HepG2 (cell line): ENCODE measurements around the gene PLPP3. TPM values are rescaled to one million over a fixed set of nuclear protein-coding genes. Genes with fewer than 3 reads are reported as not detected.

Experiments
- ATAC-seq: fragments of 200-7000 bp; cut with Tn5 transposase; 3 replicates; pipeline ENCODE4 v1.9.1; 2020; ENCODE audit warnings: mild to moderate bottlenecking, moderate library complexity
- BruUV-seq: library from RNA; stranded (reverse); fragments of 400-500 nt; replicated peaks from 2 replicates; lab custom pipeline; 2021; lab: Mats Ljungman, UMichigan
- CTCF ChIA-PET: fragments of 300-600 bp; formaldehyde crosslinking; extraction: SDS; loops from one replicate; lab custom pipeline; 2021; ENCODE audit warnings: low total read pairs, inconsistent platforms, low intra/inter-chr PET ratio; lab: Yijun Ruan, JAX
- POLR2A ChIA-PET: fragments of 350-600 bp; sonication (Branson Sonifier 250); formaldehyde crosslinking; loops from one replicate; lab custom pipeline; 2020; ENCODE audit warnings: antibody characterized with exemption, inconsistent platforms; lab: Yijun Ruan, JAX
- DNase-seq: peaks from one replicate; pipeline ENCODE4 v3.0.0-alpha.2; 2015; ENCODE audit warnings: low spot score
- FAIRE-seq: peaks from 3 replicates; lab custom pipeline; 2011; peaks lifted over from hg19 to GRCh38; lab: Jason Lieb, UNC
- H2AFZ ChIP-seq: one replicate; pipeline ENCODE4 v1.6.1; 2011; ENCODE audit warnings: low read length, inconsistent platforms
- H3K27ac ChIP-seq: fragments of 300-600 bp; 3 replicates; pipeline ENCODE4 v1.8.0; 2011; ENCODE audit warnings: mixed run types, mild to moderate bottlenecking, mixed read lengths, low read length, inconsistent platforms; ENCODE audit not compliant: insufficient read depth; ENCODE audit errors: extremely low read length
- H3K27me3 ChIP-seq, 2 experiments: fragments of 200-600 bp in 1 of 2; 2 replicates in 1 of 2; 3 replicates in 1 of 2; pipeline versions ENCODE4 v1.6.0 to v1.8.0; 2011; ENCODE audit warnings: low read length in 2 of 2, mild to moderate bottlenecking in 2 of 2, moderate library complexity in 2 of 2, inconsistent platforms in 1 of 2; ENCODE audit not compliant: insufficient read depth in 2 of 2, control insufficient read depth in 1 of 2
- H3K36me3 ChIP-seq, 2 experiments: fragments of 200-600 bp in 1 of 2; replicated peaks in 1 of 2; 2 replicates in 1 of 2; 3 replicates in 1 of 2; pipeline versions ENCODE4 v1.5.1 to v1.8.0; 2011; ENCODE audit warnings: low read length in 2 of 2, inconsistent platforms in 1 of 2; ENCODE audit not compliant: insufficient read depth in 2 of 2, control insufficient read depth in 1 of 2
- H3K4me1 ChIP-seq: 2 replicates; pipeline ENCODE4 v1.5.1; 2012; ENCODE audit warnings: low read length, inconsistent platforms; ENCODE audit not compliant: insufficient read depth
- H3K4me2 ChIP-seq: 2 replicates; pipeline ENCODE4 v1.6.0; 2011; ENCODE audit warnings: low read depth, low read length, inconsistent platforms
- H3K4me3 ChIP-seq, 3 experiments: fragments of 200-600 bp in 1 of 3; sonication (generic), shearing (Covaris generic) in 1 of 3; replicated peaks in 1 of 3; 2 replicates each; pipeline ENCODE4 v1.5.1; 2011 to 2016; ENCODE audit warnings: low read length in 3 of 3, inconsistent platforms in 2 of 3, low read depth in 2 of 3, mild to moderate bottlenecking in 2 of 3, control low read depth in 1 of 3, mixed read lengths in 1 of 3; ENCODE audit not compliant: insufficient read depth in 1 of 3
- H3K79me2 ChIP-seq: one replicate; pipeline ENCODE4 v1.6.1; 2011; ENCODE audit warnings: low read length, inconsistent platforms; ENCODE audit not compliant: insufficient read depth
- H3K9ac ChIP-seq: 2 replicates; pipeline ENCODE4 v1.6.0; 2011; ENCODE audit warnings: mild to moderate bottlenecking, low read depth, low read length, inconsistent platforms; ENCODE audit not compliant: insufficient read depth
- H3K9me3 ChIP-seq: 2 replicates; pipeline ENCODE4 v1.5.1; 2012; ENCODE audit warnings: mild to moderate bottlenecking, low read length
- H4K20me1 ChIP-seq: 2 replicates; pipeline ENCODE4 v1.6.0; 2011; ENCODE audit warnings: inconsistent platforms, mild to moderate bottlenecking, low read length, moderate library complexity; ENCODE audit not compliant: insufficient read depth
- ELF1 ChIP-seq: sonication (generic); formaldehyde crosslinking; IDR thresholded peaks from 2 replicates; pipeline ENCODE4 v1.4.0; 2020; ENCODE audit warnings: missing genetic modification reagents
- RARA ChIP-seq: IDR thresholded peaks from 2 replicates; pipeline ENCODE4 v1.6.1; 2016; ENCODE audit warnings: missing genetic modification reagents, missing compliant biosample characterization
- SAP130 ChIP-seq: IDR thresholded peaks from 2 replicates; pipeline ENCODE4 v1.6.1; 2016; ENCODE audit warnings: low read depth
- ZBTB21 ChIP-seq: sonication (generic); formaldehyde crosslinking; IDR thresholded peaks from 2 replicates; pipeline ENCODE4 v1.4.0; 2020; ENCODE audit warnings: missing genetic modification reagents
- whole genome bisulfite sequencing: methylation state at CpG from one replicate; pipeline ENCODE4 v1.1.6; 2017; ENCODE audit warnings: low lambda C conversion rate; 5-methylcytosine and 5-hydroxymethylcytosine counted together
- in situ Hi-C: cut with HindIII; loops from 2 replicates; pipeline ENCODE4 v1.10.0; 2017; ENCODE audit warnings: low pct_unique_long_range_greater_than_20kb; ENCODE audit not compliant: extremely low pct_ligation_motif_present
- intact Hi-C: fragments of 100-400 bp; cut with micrococcal nuclease; formaldehyde crosslinking; loops from one replicate; pipeline ENCODE4 v1.10.0; 2022; ENCODE audit not compliant: unreplicated experiment
- polyA plus RNA-seq, 8 experiments: library from polyadenylated mRNA; depleted of rRNA in 3 of 8; stranded (reverse) in 7 of 8; unstranded in 1 of 8; fragments of >200 nt; fragmentation: Illumina TruSeq in 4 of 8; extraction: Trizol in 4 of 8; gene quantifications; 2 replicates each; pipeline versions ENCODE4 v1.2.1 to v1.2.3, GENCODE V29; 2011 to 2016; ENCODE audit warnings: low read depth in 4 of 8, missing spikeins in 1 of 8, mixed read lengths in 1 of 8; ENCODE audit not compliant: insufficient read depth in 1 of 8
- total RNA-seq, 5 experiments: library from RNA; depleted of rRNA; stranded (reverse); fragments of >200 nt; fragmentation: Illumina TruSeq; extraction: Trizol; gene quantifications; 2 replicates each; pipeline ENCODE4 v1.2.3, GENCODE V29; 2016; ENCODE audit warnings: low read depth in 1 of 5
- TF ChIP-seq, protein P1 (sequence below): sonication (generic); formaldehyde crosslinking; conservative IDR thresholded peaks from 2 replicates; pipeline ENCODE4 v1.4.0; 2020; ENCODE audit warnings: mild to moderate bottlenecking, missing genetic modification reagents, moderate library complexity
- TF ChIP-seq, protein P2 (sequence below): IDR thresholded peaks from 2 replicates; pipeline ENCODE4 v1.6.1; 2016; ENCODE audit warnings: missing biosample characterization, missing genetic modification reagents, low read depth
- TF ChIP-seq, protein P3 (sequence below): sonication (generic); formaldehyde crosslinking; IDR thresholded peaks from 2 replicates; pipeline ENCODE4 v1.4.0; 2020; ENCODE audit warnings: missing genetic modification reagents, borderline replicate concordance

PLPP3 gene
- total and polyA plus RNA-seq, 2 of the 13 experiments (the other 11 are each of a cell fraction or from before 2014, with no cell fraction given): 49.7 to 65.8 TPM

DNA sequence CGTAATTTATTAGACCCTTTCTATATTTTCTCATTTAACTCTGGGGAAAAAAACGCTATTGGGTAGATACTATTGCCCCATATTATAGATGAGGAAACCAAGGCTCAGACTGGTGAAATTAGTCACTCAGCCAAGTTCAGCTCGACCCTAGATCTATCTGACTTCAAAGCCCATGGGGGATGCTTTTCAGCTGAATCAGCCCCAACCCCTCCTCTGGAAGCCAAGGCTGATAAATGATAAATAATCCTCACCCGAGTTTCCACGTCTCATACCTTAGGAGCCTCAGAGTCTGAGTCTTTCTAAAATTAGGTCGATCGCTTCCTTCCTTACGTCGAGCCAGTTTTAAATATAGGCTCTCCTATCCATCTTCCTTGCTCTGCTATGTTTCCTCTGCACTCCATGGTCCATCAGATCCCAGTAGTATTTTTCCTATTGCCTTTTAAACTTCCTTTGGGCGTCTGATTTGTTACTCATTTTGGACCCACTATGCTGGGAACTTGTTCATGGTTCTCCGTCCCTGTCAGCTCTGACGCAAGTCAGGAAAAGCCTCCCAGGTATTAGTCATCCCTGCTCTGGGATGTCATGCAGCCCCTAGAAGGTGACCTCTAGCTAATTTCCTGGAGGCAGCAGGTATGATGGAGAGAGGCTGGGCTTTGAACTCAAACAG lies 122.8 kb downstream of the PLPP3 start:
- intact Hi-C loops: no loop called here
- Histone ChIP-seq H3K79me2 (no peaks in the 10 kb centered on the region), H3K9ac (no peak overlapping the region; the same call in 1 of the 2 replicates), H3K9me3 (no peaks in the 10 kb centered on the region), H3K4me2 (no peak overlapping the region), H2AFZ (no peak overlapping the region), H3K4me3 (no peak overlapping the region), H4K20me1 (no peaks in the 10 kb centered on the region), H3K36me3 (no peaks in the 10 kb centered on the region), H3K4me1 (peaks cover 63% of the 10 kb centered on the region), H3K27me3 (no peaks in the 10 kb centered on the region), H3K27ac (no peak overlapping the region)
- WGBS: 63% methylated on average over 12 of the region's 12 CpGs
- BruUV-seq: no TSS peak
- FAIRE-seq (no peak), DNase-seq (peak; percentile 67), ATAC-seq (no peak)
- in situ Hi-C loops: no loop called here
- CTCF ChIA-PET: no interaction called here
- POLR2A ChIA-PET: interaction anchor here (0.6 to 2.3 kb wide), 7 partner anchors 12 to 120 kb away, joined by 3 to 6 read pairs (median 3); no protein-coding TSS in a partner anchor
- TF ChIP-seq, protein P1, sequence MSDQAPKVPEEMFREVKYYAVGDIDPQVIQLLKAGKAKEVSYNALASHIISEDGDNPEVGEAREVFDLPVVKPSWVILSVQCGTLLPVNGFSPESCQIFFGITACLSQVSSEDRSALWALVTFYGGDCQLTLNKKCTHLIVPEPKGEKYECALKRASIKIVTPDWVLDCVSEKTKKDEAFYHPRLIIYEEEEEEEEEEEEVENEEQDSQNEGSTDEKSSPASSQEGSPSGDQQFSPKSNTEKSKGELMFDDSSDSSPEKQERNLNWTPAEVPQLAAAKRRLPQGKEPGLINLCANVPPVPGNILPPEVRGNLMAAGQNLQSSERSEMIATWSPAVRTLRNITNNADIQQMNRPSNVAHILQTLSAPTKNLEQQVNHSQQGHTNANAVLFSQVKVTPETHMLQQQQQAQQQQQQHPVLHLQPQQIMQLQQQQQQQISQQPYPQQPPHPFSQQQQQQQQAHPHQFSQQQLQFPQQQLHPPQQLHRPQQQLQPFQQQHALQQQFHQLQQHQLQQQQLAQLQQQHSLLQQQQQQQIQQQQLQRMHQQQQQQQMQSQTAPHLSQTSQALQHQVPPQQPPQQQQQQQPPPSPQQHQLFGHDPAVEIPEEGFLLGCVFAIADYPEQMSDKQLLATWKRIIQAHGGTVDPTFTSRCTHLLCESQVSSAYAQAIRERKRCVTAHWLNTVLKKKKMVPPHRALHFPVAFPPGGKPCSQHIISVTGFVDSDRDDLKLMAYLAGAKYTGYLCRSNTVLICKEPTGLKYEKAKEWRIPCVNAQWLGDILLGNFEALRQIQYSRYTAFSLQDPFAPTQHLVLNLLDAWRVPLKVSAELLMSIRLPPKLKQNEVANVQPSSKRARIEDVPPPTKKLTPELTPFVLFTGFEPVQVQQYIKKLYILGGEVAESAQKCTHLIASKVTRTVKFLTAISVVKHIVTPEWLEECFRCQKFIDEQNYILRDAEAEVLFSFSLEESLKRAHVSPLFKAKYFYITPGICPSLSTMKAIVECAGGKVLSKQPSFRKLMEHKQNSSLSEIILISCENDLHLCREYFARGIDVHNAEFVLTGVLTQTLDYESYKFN: 0 out of 2 replicates have a peak, but pooled peaks have one; percentile 30
- TF ChIP-seq ZBTB21 (CRISPR knock-in tag): peak; percentile 41; the same call in 1 of the 2 replicates
- TF ChIP-seq, protein P2, sequence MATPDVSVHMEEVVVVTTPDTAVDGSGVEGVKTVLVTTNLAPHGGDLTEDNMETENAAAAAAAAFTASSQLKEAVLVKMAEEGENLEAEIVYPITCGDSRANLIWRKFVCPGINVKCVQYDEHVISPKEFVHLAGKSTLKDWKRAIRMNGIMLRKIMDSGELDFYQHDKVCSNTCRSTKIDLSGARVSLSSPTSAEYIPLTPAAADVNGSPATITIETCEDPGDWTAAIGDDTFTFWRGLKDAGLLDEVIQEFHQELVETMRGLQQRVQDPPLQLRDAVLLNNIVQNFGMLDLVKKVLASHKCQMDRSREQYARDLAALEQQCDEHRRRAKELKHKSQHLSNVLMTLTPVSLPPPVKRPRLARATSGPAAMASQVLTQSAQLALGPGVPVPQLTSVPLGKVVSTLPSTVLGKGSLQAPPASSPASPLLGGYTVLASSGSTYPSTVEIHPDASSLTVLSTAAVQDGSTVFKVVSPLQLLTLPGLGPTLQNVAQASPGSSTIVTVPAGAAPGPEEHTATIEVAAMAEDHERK (CRISPR knock-in tag): no peak
- TF ChIP-seq, protein P3, sequence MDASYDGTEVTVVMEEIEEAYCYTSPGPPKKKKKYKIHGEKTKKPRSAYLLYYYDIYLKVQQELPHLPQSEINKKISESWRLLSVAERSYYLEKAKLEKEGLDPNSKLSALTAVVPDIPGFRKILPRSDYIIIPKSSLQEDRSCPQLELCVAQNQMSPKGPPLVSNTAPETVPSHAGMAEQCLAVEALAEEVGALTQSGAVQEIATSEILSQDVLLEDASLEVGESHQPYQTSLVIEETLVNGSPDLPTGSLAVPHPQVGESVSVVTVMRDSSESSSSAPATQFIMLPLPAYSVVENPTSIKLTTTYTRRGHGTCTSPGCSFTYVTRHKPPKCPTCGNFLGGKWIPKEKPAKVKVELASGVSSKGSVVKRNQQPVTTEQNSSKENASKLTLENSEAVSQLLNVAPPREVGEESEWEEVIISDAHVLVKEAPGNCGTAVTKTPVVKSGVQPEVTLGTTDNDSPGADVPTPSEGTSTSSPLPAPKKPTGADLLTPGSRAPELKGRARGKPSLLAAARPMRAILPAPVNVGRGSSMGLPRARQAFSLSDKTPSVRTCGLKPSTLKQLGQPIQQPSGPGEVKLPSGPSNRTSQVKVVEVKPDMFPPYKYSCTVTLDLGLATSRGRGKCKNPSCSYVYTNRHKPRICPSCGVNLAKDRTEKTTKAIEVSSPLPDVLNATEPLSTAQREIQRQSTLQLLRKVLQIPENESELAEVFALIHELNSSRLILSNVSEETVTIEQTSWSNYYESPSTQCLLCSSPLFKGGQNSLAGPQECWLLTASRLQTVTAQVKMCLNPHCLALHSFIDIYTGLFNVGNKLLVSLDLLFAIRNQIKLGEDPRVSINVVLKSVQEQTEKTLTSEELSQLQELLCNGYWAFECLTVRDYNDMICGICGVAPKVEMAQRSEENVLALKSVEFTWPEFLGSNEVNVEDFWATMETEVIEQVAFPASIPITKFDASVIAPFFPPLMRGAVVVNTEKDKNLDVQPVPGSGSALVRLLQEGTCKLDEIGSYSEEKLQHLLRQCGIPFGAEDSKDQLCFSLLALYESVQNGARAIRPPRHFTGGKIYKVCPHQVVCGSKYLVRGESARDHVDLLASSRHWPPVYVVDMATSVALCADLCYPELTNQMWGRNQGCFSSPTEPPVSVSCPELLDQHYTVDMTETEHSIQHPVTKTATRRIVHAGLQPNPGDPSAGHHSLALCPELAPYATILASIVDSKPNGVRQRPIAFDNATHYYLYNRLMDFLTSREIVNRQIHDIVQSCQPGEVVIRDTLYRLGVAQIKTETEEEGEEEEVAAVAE (CRISPR knock-in tag): no peak
- 0 out of 2 replicates have a peak, but pooled peaks have one; percentile 21 for TF ChIP-seq RARA
- 0 out of 2 replicates have a peak, but pooled peaks have one; percentile 26 for TF ChIP-seq ELF1
- peak; percentile 36 for TF ChIP-seq SAP130 (CRISPR knock-in tag)
